PFSK-1 (cell line): ENCODE results near the gene LRRD1.

Experiments used
- FOXP2 ChIP-seq: optimal IDR thresholded peaks from 2 replicates; pipeline ENCODE3; 2011; ENCODE audit warnings: borderline replicate concordance, control low read depth, inconsistent platforms; ENCODE audit not compliant: insufficient read depth; ENCODE audit errors: extremely low read length, extremely low read depth
- POLR2AphosphoS5 ChIP-seq: IDR thresholded peaks from 2 replicates; pipeline ENCODE4 v1.6.1; 2012; ENCODE audit warnings: low read depth, mild to moderate bottlenecking, control low read depth, low read length, moderate library complexity
- REST ChIP-seq, 2 experiments: IDR thresholded peaks; 2 replicates each; pipeline versions ENCODE4 v1.6.1 to v1.8.0; 2011 to 2012; ENCODE audit warnings: low read depth in 2 of 2, low read length in 2 of 2, control low read depth in 1 of 2, inconsistent platforms in 1 of 2, mild to moderate bottlenecking in 1 of 2, moderate library complexity in 1 of 2; ENCODE audit not compliant: insufficient read depth in 1 of 2
- SIN3A ChIP-seq: IDR thresholded peaks from 2 replicates; pipeline ENCODE4 v1.6.1; 2012; ENCODE audit warnings: mild to moderate bottlenecking, low read length, moderate library complexity, borderline replicate concordance; ENCODE audit not compliant: insufficient read depth
- TAF1 ChIP-seq: IDR thresholded peaks from 2 replicates; pipeline ENCODE4 v1.6.1; 2012; ENCODE audit warnings: low read length, control low read depth, borderline replicate concordance; ENCODE audit not compliant: insufficient read depth

The LRRD1 gene

GRCh38 chr7:92158660-92159575, 20.0 kb downstream of the LRRD1 start:
- TF ChIP-seq POLR2AphosphoS5 (no peak), SIN3A (no peak), TAF1 (no peak), REST (IDR thresholded peaks at IDR 0.05; ENCODE audit: insufficient read depth in 1 of 2, low read depth in 2 of 2, low read length in 2 of 2) (no peak), FOXP2 (no peak)

- no peak for TF ChIP-seq TAF1
- no peak for TF ChIP-seq SIN3A
- TF ChIP-seq FOXP2 = no peak
- TF ChIP-seq REST (IDR thresholded peaks at IDR 0.05; ENCODE audit: insufficient read depth in 1 of 2, low read depth in 2 of 2, low read length in 2 of 2) = no peak
- TF ChIP-seq POLR2AphosphoS5 = no peak
Measured at GRCh38 chr7:92156990-92157389, 22.0 kb downstream of the LRRD1 start.

GRCh38 chr7:92155108-92155739, 23.7 kb downstream of the LRRD1 start:
- TF ChIP-seq SIN3A (no peak), FOXP2 (no peak), POLR2AphosphoS5 (no peak), TAF1 (no peak), REST (IDR thresholded peaks at IDR 0.05; ENCODE audit: insufficient read depth in 1 of 2, low read depth in 2 of 2, low read length in 2 of 2) (no peak)

- no peak for TF ChIP-seq SIN3A
- TF ChIP-seq REST (IDR thresholded peaks at IDR 0.05; ENCODE audit: insufficient read depth in 1 of 2, low read depth in 2 of 2, low read length in 2 of 2) = no peak
- TF ChIP-seq POLR2AphosphoS5 = no peak
- TF ChIP-seq FOXP2 = no peak
- TF ChIP-seq TAF1 = no peak
Measured at GRCh38 chr7:92150450-92151017, 28.4 kb downstream of the LRRD1 start.
